GM12872 (cell line): ENCODE data around the gene TMEM38B.

Source experiments
- CTCF ChIP-seq: IDR thresholded peaks from 3 replicates; pipeline ENCODE4 v1.5.1; 2011; ENCODE audit warnings: low read depth, mild to moderate bottlenecking, low read length, moderate library complexity; ENCODE audit not compliant: insufficient read depth

Gene TMEM38B

GRCh38 chr9:105673850-105674387 lies 20.4 kb upstream of the TMEM38B start:
- no peak for TF ChIP-seq CTCF

- TF ChIP-seq CTCF = no peak
Measured at GRCh38 chr9:105676351-105676923, 17.9 kb upstream of the TMEM38B start.

GRCh38 chr9:105678163-105678562 lies 16.2 kb upstream of the TMEM38B start:
- TF ChIP-seq CTCF = no peak

GRCh38 chr9:105678781-105679180 lies 15.6 kb upstream of the TMEM38B start:
- no peak for TF ChIP-seq CTCF

GRCh38 chr9:105679257-105680022 lies 14.9 kb upstream of the TMEM38B start:
- no peak for TF ChIP-seq CTCF

GRCh38 chr9:105681313-105681712 lies 13.0 kb upstream of the TMEM38B start:
- TF ChIP-seq CTCF = no peak

GRCh38 chr9:105681724-105682123 lies 12.6 kb upstream of the TMEM38B start:
- no peak for TF ChIP-seq CTCF
